Endodermal cell (in vitro differentiated cells): Measurements from ENCODE around the gene NFATC1. TPM values are rescaled to one million over a fixed set of nuclear protein-coding genes. Genes with fewer than 3 reads are reported as not detected.
A peak's percentile ranks its signal among the peaks of the same experiment; 100 is the strongest.

Source experiments
- DNase-seq: peaks from one replicate; pipeline ENCODE4 v3.0.0-alpha.2; 2017
- H3K27ac ChIP-seq: 2 replicates; pipeline ENCODE4 v1.5.1; 2013; ENCODE audit warnings: mild to moderate bottlenecking, low read depth, low read length, moderate library complexity
- H3K27me3 ChIP-seq: 2 replicates; pipeline ENCODE4 v1.6.1; 2013; ENCODE audit warnings: mild to moderate bottlenecking, low read length, moderate library complexity; ENCODE audit not compliant: insufficient read depth, control insufficient read depth, poor library complexity, severe bottlenecking
- H3K36me3 ChIP-seq: 2 replicates; pipeline ENCODE4 v1.7.0; 2013; ENCODE audit warnings: mild to moderate bottlenecking, low read length, moderate library complexity; ENCODE audit not compliant: control insufficient read depth, insufficient read depth
- H3K4me1 ChIP-seq: one replicate; pipeline ENCODE4 v1.7.0; 2013; ENCODE audit warnings: low read length; ENCODE audit not compliant: control insufficient read depth, insufficient read depth
- H3K4me3 ChIP-seq: 2 replicates; pipeline ENCODE4 v1.5.1; 2013; ENCODE audit warnings: mild to moderate bottlenecking, low read length, moderate library complexity
- H3K9ac ChIP-seq: 2 replicates; pipeline ENCODE4 v1.6.1; 2013; ENCODE audit warnings: mild to moderate bottlenecking, low read length, moderate library complexity; ENCODE audit not compliant: poor library complexity, severe bottlenecking; ENCODE audit errors: extremely low read depth
- H3K9me3 ChIP-seq: 2 replicates; pipeline ENCODE4 v1.6.1; 2013; ENCODE audit warnings: mild to moderate bottlenecking, low read length, moderate library complexity; ENCODE audit not compliant: control insufficient read depth
- H3K27ac Mint-ChIP-seq: 2 replicates; pipeline ENCODE4 v1.8.0; 2020; ENCODE audit warnings: mixed read lengths
- H3K27me3 Mint-ChIP-seq: 2 replicates; pipeline ENCODE4 v1.8.0; 2021; ENCODE audit warnings: mild to moderate bottlenecking, mixed read lengths; ENCODE audit not compliant: insufficient read depth
- H3K36me3 Mint-ChIP-seq: 2 replicates; pipeline ENCODE4 v1.8.0; 2020; ENCODE audit warnings: low read depth, mixed read lengths
- H3K4me1 Mint-ChIP-seq: 2 replicates; pipeline ENCODE4 v1.8.0; 2020; ENCODE audit warnings: mixed read lengths
- H3K4me3 Mint-ChIP-seq: 2 replicates; pipeline ENCODE4 v1.8.0; 2020; ENCODE audit warnings: mild to moderate bottlenecking, moderate library complexity, mixed read lengths
- H3K9me3 Mint-ChIP-seq: 2 replicates; pipeline ENCODE4 v1.8.0; 2020; ENCODE audit warnings: mild to moderate bottlenecking, mixed read lengths
- WGBS, 2 experiments: methylation state at CpG; one replicate each; pipeline versions ENCODE4 v1.1.5 to v1.1.7; 2013; ENCODE audit warnings: missing lambda C conversion rate in 2 of 2, mixed read lengths in 1 of 2; ENCODE audit not compliant: insufficient coverage in 1 of 2, insufficient read length in 1 of 2; 5-methylcytosine and 5-hydroxymethylcytosine counted together
- total RNA-seq, 2 donors: library from RNA; stranded (reverse); fragmentation: NEBNext Ultra II Directional in 1 of 2; extraction: Animal tissue kit (Norgen Biotek cat#: 25700) in 1 of 2; gene quantifications; 2 replicates in 1 of 2; 3 replicates in 1 of 2; pipeline ENCODE4 v1.2.1, GENCODE V29; 2021
- TF ChIP-seq, protein P1 (sequence below): fragments of 200-600 bp; sonication (generic); conservative IDR thresholded peaks from 2 replicates; pipeline ENCODE4 v1.5.0; 2021; ENCODE audit warnings: antibody characterized with exemption, mild to moderate bottlenecking

The NFATC1 gene
- total RNA-seq, 2 donors from 2014 or later = 23.4 to 32.5 TPM

DNA sequence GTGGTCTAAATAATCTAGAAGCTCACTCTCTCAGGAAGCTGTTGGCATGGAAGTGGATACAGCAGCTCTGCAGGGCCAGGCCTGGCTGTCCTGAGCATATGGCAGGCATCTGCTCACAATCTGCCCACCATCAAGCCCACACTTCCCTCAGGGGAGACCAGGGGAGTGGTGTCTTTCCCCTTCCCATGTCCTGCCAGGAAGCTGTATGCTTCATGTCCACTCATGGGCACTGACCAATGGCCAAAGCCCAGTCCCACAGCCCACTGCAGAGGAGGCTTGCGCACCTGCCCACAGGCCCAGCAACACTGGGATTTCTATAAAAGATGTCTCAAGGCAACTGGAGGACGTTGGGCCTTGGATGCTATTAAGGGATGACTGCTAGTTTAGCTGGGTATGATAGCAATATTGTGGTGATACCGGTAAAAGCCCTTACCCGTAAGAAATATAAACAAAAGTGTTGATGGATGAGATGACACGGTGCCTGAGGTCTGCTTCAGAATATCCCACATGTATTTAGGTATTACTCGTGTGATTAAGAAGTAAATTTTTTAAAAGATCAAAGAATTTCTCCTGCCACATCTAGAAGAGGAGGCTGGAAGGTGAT lies 177.2 kb downstream of the NFATC1 start:
- no peak overlapping the region for H3K4me3 ChIP-seq
- no peaks in the 10 kb centered on the region for H3K36me3 Mint-ChIP-seq
- no peak overlapping the region for H3K9ac ChIP-seq
- H3K27ac Mint-ChIP-seq = no peak overlapping the region
- H3K27me3 Mint-ChIP-seq = no peaks in the 10 kb centered on the region
- H3K27me3 ChIP-seq = no peaks in the 10 kb centered on the region
- TF ChIP-seq, protein P1, sequence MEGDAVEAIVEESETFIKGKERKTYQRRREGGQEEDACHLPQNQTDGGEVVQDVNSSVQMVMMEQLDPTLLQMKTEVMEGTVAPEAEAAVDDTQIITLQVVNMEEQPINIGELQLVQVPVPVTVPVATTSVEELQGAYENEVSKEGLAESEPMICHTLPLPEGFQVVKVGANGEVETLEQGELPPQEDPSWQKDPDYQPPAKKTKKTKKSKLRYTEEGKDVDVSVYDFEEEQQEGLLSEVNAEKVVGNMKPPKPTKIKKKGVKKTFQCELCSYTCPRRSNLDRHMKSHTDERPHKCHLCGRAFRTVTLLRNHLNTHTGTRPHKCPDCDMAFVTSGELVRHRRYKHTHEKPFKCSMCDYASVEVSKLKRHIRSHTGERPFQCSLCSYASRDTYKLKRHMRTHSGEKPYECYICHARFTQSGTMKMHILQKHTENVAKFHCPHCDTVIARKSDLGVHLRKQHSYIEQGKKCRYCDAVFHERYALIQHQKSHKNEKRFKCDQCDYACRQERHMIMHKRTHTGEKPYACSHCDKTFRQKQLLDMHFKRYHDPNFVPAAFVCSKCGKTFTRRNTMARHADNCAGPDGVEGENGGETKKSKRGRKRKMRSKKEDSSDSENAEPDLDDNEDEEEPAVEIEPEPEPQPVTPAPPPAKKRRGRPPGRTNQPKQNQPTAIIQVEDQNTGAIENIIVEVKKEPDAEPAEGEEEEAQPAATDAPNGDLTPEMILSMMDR = no peak
- H3K27ac ChIP-seq = no peak overlapping the region
- peaks cover 7% of the 10 kb centered on the region for H3K4me1 Mint-ChIP-seq
- H3K9me3 ChIP-seq = peaks cover 12% of the 10 kb centered on the region
- no peak overlapping the region for H3K4me3 Mint-ChIP-seq
- H3K36me3 ChIP-seq = no peaks in the 10 kb centered on the region
- no peaks in the 10 kb centered on the region for H3K4me1 ChIP-seq
- WGBS, 2 experiments = 89 to 97% methylated on average over 4 to 6 of the region's 6 CpGs
- peaks cover 27% of the 10 kb centered on the region for H3K9me3 Mint-ChIP-seq
- peak; percentile 26 for DNase-seq

DNA sequence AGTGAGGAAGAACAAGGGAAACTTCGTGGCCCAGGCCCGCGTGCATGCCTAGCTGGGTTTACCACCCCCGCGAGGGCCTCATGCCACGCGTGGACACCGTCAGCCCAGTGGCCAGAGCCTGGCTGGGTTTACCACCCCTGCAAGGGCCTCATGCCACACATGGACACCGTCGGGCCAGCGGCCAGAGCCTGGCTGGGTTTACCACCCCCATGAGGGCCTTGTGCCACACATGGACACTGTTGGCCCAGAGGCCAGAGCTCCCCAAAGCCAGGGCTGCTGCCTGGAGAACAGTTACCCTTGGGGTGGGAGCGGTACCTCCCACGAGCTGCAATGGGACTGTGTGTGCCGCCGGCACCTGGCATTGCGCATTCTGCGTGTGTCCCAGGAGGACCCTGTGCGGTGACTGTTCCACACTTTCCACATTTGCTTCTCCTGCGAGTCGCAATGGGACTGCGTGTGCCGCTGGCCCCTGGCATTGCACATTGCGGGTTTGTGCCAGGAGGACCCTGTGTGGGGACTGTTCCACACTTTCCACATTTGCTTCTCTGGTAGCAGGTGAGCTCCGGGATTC lies 178.3 kb downstream of the NFATC1 start:
- peaks cover 4% of the 10 kb centered on the region for H3K4me1 Mint-ChIP-seq
- peak; percentile 32 for DNase-seq
- H3K9ac ChIP-seq = no peak overlapping the region
- no peaks in the 10 kb centered on the region for H3K36me3 Mint-ChIP-seq
- no peak overlapping the region for H3K27ac Mint-ChIP-seq
- H3K4me1 ChIP-seq = no peaks in the 10 kb centered on the region
- WGBS, 2 experiments = 91 to 93% methylated on average over 21 to 24 of the region's 24 CpGs
- TF ChIP-seq, protein P1 = no peak
- no peak overlapping the region for H3K4me3 ChIP-seq
- H3K27ac ChIP-seq = no peak overlapping the region
- H3K9me3 ChIP-seq = peaks cover 12% of the 10 kb centered on the region
- peaks cover 27% of the 10 kb centered on the region for H3K9me3 Mint-ChIP-seq
- no peaks in the 10 kb centered on the region for H3K27me3 ChIP-seq
- no peak overlapping the region for H3K4me3 Mint-ChIP-seq
- H3K36me3 ChIP-seq = no peaks in the 10 kb centered on the region
- no peaks in the 10 kb centered on the region for H3K27me3 Mint-ChIP-seq

DNA sequence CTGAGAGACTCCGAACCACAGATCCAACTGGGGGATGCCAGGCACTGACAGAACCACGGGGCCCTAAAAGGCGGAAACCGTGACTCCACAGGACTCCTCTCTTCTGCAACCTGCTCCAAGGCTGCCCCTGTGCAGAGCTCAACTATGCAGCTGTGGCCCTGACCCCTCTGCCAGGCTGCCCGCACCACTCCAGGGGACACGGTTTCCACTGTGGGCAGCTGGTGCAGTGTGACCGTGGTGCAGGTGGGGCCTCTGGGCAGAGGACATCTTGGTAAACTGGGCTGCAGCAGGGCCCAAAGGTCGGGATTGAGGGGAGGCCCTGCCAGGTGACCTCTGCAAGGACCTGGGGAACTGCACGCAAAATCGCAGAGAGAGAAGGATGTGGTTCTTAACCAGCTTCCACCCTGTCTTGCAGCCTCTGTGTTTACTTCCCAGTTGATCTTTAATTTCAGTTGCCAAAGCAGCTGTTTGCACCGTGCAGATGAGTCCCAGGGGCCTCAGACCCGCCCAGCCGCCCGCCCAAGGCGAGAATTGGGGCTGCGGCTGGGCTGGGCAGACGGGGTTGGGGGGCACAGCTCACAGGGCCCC lies 179.3 kb downstream of the NFATC1 start:
- no peak overlapping the region for H3K27ac ChIP-seq
- Mint-ChIP-seq H3K4me1 (no peaks in the 10 kb centered on the region), H3K9me3 (peaks cover 27% of the 10 kb centered on the region), H3K4me3 (no peak overlapping the region), H3K36me3 (no peaks in the 10 kb centered on the region), H3K27ac (no peak overlapping the region), H3K27me3 (no peaks in the 10 kb centered on the region)
- 95% methylated on average over 17 of the region's 17 CpGs for WGBS, 2 experiments
- TF ChIP-seq, protein P1 = no peak
- no peaks in the 10 kb centered on the region for H3K27me3 ChIP-seq
- no peaks in the 10 kb centered on the region for H3K36me3 ChIP-seq
- no peak overlapping the region for H3K4me3 ChIP-seq
- no peak overlapping the region for H3K9ac ChIP-seq
- peak; percentile 26 for DNase-seq
- H3K9me3 ChIP-seq = peaks cover 12% of the 10 kb centered on the region
- H3K4me1 ChIP-seq = no peaks in the 10 kb centered on the region
